ENCODE results near the gene SLC22A16.

Gene SLC22A16

DNA sequence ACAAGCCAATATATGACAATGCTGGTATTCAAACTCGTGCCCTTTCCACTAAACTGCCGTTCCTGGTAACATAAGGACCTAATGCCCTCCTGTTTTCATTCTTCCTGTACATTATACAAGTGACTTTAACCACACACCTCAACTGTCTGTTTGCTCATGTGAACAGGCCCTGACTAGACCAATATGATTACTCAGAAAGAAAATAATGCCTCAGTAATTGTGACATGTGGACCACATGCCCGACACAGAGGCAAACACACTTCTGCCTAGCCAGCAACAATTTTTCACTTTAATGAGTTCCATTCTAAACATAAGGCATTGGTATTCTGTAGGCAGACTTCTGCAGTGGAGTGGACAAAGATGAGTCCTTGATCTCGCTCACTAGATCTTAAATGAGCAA lies 30.0 kb downstream of the SLC22A16 start:
- DNase-seq (ENCODE audit: low spot score) = no peak

DNA sequence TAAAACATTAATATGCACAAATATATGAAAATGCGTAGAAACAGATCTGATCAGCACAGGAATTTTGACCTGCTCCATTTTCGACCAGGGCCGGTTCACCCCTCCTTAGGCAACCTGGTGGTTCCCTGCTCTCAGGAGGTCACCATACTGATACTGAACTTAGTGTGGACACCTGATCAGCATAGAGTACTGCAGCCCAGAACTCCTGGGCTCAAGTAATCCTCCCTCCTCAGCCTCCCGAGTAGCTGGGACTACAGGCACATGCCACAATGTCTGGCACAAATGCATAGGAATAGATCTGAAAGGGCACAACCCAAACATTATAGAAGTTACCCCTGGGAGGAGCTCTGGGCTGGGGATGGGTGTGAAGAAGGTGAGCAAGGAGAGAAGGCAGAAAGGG lies 36.4 kb downstream of the SLC22A16 start:
- DNase-seq (ENCODE audit: low spot score) = no peak

DNA sequence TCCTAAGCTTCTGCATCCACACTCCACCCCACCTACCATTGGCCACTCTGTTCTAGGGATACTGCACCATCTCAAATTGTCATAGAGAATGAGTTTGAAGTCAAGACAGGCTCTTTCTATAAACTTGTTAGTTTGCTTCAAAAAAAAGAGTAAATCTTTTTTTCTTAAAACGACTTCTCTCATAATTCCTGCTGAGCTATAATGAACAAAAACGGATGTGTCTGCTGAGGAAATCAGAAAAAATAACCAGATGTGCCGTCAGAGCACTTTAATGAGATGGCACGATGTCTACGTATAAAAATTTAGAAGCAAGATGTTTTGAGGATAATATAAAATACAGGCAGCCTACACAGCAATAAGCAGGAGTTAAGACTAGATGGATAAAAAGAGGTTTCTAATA lies 37.1 kb downstream of the SLC22A16 start:
- DNase-seq (ENCODE audit: low spot score) = no peak

DNA sequence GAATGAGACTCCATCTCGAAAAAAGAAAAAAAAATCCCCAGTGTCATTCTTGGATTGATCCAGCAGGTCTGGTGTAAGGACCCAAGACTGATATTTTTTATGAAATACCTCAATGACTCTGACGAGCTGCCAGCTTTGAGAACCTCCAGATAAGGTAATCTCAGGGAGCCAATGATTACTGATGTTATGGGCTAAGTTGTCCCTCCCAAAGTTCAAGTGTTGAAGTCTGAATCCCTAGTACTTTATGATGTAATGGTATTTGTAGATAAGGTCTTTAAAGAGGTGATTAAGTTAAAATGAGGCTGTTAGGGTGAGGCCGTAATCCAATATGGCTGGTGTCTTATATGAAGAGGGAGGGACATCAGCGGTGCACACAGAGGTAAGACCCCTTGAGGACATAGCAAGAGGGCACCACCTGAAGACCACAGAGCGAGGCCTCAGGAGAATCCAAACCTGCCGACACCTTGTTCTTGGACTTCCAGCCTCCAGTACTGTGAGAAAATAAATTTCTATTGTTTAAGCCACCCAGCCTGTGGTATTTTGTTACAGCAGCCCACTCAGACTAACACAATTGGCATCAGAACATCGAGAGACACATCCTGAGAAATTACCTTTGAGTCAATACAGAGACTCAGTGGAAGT lies 41.3 kb downstream of the SLC22A16 start:
- DNase-seq (ENCODE audit: low spot score) = no peak

DNA sequence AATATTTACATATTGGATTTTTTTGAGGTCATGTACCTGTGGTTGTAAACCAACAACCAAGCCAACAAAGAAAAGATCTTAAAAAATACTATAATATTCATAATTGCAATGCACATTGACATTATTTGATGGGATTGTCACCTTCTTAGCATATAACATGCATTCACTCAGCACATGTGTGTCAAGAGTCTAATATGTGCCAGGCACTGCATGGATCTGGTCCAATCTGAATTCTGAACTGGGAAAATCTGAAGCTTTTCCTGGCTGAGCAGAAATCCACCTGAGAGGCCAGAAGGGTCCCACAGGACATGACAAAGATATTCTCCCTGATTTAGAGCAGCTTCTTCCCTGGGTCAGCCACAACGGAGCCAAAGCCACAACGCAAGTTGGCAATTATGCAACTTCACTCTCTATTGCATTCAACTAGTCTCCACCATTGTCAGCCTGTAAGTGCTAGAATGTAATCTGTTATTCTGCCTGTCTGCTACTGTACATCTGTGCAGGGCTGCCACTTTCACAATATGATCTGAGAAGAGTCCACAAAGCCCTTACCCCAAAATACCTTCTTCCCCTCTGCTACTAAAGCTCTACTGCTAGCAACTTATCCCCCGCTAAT lies 44.0 kb downstream of the SLC22A16 start:
- DNase-seq (ENCODE audit: low spot score) = no peak

DNA sequence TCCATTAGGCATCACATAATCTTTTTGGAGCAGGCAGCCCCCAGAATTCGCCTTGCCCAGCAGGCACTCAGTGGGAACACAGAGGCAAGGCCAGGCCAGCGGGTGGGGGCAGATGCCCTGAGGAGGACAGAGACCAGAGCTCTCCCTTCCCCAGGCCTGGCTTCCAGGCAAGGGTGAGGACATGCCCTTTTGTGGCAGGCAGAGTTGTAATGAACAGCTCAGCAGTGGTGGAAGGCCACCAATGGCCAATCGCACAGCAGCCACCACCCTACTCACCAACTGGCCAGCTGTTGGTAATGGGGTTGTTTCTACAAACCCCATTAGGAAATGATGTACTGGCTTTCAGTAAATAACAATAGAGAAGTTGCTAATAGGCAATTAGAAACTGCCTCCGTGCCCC lies 45.7 kb downstream of the SLC22A16 start:
- DNase-seq (ENCODE audit: low spot score) = no peak

DNA sequence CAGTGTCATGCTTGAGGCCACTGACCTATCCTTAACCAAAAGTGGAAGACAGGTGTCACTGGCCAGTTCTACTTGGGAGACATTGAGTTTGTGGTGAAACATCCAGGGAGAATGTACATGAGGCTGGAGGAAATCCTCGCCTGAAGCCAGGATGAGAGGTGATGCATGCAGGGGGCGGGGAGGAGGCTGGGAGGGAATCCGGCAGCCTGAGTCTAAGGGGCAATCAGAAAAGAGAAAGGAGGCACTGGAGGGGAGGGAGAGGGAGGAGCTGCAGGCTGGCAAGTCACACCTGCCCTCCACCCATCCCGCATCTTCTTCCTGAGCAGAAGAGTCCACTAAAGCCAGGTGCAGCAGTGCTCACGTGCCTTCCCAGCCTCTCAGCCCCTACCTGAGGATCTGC lies 46.2 kb downstream of the SLC22A16 start:
- DNase-seq (ENCODE audit: low spot score) = no peak

DNA sequence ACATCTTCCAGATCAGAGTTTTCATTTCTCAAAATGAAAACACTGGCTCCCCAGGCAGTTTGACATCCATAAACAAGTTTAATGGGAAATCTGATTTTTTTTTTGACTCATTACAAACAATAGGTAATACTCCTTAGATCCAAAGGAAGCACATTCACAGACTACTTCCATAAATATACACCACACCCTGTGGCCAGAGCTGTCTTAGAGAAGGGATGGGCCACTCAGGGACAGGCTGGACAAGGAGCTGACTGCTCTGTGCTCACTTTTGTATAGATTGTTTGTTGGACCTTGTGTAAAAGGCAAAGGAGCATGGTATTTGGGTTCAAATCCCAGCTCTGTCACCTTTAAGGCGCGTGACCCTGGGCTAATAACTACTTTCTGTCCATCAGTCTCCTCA lies 48.3 kb downstream of the SLC22A16 start:
- no peak for DNase-seq (ENCODE audit: low spot score)

DNA sequence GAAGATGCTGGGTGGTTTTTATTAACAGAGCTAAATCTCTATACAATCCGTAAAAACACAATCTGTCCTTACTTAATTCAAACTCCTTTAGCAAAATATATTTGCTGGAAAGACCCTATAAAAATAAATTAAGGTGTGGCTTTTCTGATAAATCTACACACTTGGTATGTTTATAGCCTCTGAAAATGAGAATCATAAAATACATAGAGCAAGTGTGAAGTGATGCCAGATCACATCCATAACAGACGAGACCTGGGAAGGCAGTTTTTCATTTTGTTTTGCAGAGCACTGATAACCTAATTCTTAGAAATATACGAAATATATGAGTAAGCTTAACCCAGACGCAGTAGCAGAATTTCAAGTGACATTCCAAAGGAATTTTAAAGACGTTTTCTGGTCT lies 50.6 kb downstream of the SLC22A16 start:
- DNase-seq (ENCODE audit: low spot score) = no peak

DNA sequence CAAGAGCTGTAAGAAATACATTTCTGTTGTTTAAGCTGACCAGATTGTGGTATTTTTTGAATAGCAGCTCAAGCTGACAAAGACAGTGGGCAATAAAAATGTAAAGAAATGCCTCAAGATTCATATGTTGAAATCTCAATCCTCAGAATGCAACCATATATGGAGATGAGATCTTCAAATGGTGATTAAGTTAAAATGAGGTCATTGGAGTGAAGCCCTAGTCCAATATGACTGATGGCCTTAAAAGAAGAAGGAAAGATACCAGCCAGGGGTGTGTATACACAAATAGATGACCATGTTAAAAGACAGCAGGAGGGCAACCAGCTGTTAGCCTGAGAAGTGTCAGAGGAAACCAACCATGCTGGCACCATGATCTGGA lies 54.0 kb downstream of the SLC22A16 start:
- no peak for DNase-seq (ENCODE audit: low spot score)

DNA sequence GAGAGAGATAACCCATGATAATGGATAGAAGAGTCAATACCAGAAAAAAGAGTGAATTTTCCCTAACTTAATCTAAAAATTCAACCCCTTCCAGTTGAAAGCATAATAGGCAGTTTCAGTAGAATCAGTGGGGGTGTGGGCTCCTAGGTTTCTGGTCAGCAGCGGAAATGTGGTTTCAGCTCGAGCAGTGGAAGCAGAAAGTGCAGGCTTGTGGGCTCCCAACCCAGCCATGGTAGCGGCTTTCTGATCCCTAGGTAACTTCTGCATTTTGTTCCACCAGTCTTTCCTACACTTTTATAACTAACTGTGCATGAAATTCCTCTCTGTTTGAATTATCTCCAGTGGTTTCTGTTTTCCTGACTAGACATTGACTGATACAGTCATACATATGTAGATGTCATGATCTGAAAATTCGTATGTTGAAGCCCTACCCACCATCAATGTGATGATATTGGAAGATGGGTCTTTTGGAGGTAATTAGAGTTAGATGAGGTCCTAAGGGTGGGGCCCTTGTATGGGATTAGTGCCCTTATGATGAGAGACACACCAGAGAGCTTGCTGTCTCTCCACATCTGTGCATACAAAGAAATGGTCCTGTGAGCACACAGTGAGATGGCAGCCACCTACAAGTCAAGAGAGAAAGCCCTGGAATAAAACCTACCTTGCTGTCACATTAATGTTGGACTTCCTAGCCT lies 54.5 kb downstream of the SLC22A16 start:
- no peak for DNase-seq (ENCODE audit: low spot score)

DNA sequence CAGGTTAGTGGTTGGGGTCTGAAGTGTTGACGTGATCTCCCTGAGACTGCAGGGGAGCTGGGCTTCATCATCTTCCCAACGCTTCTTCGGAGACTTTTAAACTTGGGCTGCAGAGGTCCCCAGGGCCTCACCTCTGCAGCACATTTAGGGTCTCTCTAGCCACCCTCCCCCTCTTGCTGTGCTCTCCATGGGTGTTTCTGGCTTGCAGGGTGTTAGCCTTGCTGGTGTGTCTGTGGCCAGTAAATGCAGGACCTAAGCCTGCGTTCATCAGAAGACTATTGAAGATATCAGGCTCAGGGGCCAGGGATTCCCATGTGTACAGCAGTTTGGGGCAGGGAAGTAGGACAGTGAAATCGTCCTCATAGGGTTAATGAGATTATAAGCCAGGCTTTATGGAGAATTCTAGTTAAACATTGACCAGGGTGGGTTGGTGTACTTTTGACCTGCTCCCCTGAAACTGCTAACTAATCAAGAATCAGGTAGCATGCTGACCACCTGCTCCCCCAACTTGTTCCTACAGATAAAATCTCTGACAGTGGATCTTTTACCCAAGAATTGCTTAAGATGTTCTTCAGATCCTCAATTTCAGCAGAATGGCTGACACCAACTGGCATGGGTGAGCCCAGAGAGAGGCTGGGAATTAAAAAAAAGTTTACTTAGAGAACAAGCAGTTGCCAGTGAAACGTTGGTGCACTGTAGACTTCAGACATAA lies 57.2 kb downstream of the SLC22A16 start:
- peak; percentile 41 for DNase-seq (ENCODE audit: low spot score)

DNA sequence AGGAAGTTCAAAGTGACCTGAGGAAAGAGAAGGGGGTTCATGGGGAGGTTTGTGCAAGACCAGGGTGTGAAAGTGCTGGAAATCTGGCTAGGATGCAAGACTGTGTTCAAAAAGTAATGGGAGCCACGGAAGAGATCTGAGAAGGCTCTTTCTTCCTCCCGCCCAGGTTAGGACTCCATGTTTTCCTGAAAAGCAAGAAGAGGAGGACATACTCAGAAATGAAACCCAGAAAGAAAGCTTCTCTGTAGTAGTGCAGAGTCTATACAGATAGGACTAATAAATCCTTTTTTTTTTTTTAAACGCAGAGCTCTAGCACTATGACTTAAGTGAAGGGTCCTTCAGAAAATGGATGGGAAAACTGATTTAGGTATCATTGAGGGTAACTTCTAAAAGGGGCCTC lies 57.8 kb downstream of the SLC22A16 start:
- no peak for DNase-seq (ENCODE audit: low spot score)

DNA sequence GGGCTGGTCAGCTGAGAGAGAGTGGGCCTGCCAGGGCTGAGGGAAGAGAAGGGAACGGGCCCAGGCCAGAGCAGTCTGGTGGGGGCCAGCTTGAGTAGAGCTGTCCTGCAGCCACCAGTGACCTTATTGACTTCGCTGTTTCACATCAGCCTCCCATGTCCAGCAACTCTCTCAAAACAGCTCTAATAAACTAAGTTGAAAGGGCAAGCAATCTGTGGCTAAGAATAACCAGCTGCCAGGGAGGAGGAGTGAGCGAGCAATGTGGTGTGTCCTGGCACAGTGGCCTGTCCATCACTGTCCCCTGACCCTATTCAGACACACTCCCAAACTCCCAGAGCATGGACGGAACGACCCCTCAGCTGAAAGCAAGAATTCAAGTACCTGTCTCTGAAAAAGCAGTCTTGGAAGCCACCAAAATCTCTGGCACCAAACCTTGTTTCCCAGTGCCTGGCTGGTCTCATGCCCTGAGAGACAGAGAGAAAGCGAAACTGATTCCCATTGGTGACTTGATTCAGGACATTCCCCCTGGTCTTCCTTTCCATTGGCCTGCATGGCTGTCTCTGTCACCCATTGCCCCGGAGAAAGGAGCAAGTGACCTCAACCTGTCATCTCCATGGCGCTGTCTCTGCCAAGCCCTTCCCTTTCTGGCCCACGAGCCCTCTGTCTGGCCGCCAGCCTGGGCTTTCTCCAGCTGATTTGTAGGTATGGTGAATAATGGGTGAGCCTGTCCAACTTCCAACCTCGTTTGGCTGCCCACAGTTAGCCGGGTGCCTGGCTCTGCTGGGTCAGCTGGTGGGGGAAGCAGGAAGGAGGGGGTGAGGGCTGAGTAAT lies 61.1 kb downstream of the SLC22A16 start, which contains the start of gene DDO:
Gene DDO (minus strand): TSS at position 490 of the 831 bp plus-strand sequence. CDS start 2,113 bp downstream, outside the sequence.
- no peak for DNase-seq (ENCODE audit: low spot score)

DNA sequence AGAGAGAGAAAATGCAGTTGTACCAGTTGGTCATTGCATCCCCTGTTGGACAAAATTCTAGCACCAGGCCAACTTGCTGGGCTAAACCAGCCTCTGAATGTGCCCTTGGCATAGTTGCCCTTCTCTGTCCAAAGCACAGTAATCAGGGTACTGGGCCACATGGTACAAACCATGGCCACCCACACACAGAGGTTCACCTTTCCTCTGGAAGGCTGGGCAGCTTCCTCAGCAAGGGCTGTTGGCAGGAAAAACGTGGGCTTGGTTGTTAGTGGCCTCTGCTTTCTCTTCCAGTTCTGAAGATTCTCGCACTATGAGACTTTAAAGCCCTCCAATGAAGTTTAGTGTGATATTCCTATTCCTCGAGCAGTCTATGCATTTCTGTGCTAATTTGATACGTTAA lies 61.7 kb downstream of the SLC22A16 start:
- no peak for DNase-seq (ENCODE audit: low spot score)

DNA sequence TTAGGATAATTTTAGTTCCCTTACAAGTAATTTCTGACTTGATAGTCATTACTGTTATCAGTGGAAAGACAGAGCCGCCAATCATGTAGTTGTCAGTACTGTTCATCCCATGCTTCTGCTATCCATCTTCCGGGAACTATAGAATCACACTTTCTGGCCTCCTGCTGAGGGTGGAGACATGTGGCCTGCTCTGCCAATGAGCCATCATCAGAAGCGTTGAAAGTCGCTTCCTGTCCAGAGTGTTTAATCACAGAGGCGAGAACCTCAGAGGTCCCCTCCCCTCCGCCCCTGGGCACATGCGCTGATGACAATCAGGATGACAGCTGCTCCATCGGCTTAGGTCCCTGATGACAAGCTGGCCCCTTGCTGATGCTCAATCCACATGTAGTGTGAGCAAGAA lies 64.1 kb downstream of the SLC22A16 start:
- DNase-seq (ENCODE audit: low spot score) = no peak

DNA sequence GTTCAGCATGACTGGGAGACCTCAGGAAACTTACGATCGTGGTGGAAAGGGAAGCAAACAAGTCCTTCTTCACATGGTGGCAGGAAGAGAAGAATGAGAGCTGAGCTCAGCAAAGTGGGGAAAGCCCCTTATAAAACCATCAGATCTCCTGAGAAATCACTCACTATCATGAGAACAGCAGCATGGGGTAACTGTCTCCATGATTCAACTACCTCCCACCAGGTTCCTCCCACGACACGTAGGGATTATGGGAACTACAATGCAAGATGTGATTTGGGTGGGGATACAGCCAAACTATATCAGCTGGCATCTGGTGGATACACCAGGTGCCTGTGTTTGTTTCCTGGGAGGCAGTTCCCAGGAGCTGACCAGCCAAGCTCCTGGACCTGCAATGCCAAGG lies 65.9 kb downstream of the SLC22A16 start:
- no peak for DNase-seq (ENCODE audit: low spot score)

DNA sequence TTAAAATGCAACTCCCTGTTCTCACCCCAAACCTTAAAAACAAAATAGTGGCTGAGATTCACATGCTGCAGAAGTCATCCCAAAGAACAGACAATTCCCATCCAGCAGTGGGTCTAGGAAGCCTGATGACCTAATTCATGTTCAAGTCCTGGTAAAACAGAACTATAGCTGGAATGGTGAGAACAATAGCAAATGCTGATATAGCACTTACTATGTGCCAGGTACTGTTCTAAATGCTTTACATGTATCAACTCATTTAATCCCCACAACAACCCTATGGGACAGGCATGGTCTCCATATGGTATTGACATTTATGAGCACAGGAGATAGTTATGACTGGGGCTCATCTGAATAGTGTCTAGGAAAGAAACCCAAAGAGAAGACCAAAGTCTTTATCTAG lies 66.6 kb downstream of the SLC22A16 start:
- DNase-seq (ENCODE audit: low spot score) = no peak

DNA sequence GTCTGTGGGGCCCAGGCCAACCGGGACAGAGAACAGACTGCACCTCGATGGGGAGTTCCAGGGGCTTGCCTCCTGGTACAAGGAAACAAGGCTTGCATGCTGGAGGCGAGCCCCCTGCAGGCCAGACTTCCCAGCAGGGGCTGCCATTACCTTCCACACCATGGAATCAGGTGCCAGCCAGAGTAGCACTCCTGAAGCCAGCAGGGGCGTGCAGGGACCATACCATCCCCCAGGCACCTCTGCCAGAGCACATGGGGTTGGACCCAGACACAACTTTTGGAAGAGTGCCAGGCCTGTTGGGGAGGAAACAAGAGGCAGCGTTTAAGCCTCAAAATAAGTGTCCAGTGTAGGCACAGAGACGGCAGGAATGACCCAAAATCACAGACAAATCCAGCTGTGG lies 67.5 kb downstream of the SLC22A16 start:
- peak; percentile 39 for DNase-seq (ENCODE audit: low spot score)

DNA sequence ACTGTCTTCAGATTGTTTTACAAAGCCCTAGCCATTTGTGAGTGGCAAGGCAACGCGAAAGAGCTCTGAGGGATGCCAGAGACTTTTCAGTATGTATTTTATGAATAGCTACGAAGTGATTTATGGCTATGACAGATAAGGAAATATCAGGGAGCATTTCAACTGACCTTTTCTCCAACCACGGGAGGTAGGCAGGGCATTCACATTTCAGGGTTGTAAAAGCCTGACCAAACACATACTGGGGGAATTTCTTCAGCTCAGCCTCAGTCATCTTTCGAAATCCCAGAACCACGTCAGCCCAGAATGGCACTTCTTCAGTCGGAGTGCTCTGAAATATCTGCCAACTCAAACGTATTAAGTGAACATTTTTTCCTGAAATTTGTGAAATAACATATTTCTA lies 71.8 kb downstream of the SLC22A16 start:
- DNase-seq (ENCODE audit: low spot score) = peak; percentile 75

DNA sequence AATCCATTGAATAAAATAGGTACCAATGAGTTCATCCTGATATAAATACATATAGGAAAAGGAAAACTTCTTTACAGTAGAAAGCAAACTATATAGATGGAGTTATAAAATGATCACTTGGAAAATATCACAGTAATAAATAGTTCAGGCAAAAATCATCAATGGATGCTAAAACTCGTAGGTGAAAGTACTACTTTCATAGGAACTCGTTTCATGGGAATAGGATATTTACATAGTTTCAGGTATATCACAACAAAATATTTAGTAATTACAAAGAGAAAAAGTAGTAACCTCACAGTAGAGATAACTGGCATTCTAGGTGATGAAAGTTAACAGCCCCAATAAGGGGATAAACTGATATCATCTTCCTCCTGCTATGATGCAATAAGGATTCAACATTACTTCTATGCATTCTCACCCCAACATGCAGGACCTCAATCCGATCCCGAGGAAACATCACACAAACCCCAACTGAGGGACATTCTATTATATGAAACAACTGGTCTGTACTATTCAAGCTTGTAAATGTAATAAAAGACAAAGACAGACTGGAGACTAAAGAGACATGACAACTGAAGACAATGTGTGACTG lies 74.7 kb downstream of the SLC22A16 start:
- no peak for DNase-seq (ENCODE audit: low spot score)

DNA sequence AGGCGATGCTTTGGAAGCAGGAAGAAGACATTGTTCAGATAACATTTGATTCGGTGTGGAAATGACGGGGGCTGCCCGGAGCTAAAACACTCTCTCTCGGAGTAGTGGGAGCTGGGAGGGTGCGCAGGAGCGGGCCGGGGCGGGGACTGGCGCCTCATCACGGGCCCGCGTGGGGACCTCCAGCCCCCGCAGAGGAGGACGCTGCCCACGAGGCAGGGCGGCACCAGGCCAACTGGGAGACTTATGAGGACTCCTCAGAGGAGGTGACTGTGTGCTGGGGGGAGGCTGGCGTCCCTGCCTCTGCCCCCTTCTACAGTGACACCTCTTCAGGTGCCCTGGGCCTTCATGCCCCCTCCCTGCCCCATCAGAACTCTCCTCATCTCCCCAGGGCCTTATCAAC lies 76.2 kb downstream of the SLC22A16 start:
- DNase-seq (ENCODE audit: low spot score) = no peak
